ENCODE results near the gene LIPK. TPM values are rescaled to one million over a fixed set of nuclear protein-coding genes. Genes with fewer than 3 reads are reported as not detected.

LIPK gene
- not detected in 3 replicates for total RNA-seq (2021)
- not detected for Bru-seq, nascent RNA
- long read RNA-seq, experiment 1 = 0 reads
- long read RNA-seq, experiment 2 = 0 reads
- long read RNA-seq, experiment 3 = 0 reads

GRCh38 chr10:88705958-88706357, at the start of gene LIPK:
Gene LIPK, plus strand, starts transcription at chr10:88706249. Its CDS starts 18,295 bp downstream, at chr10:88724544.
- TF ChIP-seq NFATC4 (CRISPR knock-in tag; IDR thresholded peaks at IDR 0.05) (no peak), AFF4 (CRISPR knock-in tag; IDR thresholded peaks at IDR 0.05; ENCODE audit: borderline replicate concordance) (no peak), ZBTB43 (CRISPR knock-in tag; IDR thresholded peaks at IDR 0.05) (no peak), AR (CRISPR knock-in tag; IDR thresholded peaks at IDR 0.05) (no peak), FOXJ3 (CRISPR knock-in tag; IDR thresholded peaks at IDR 0.05; ENCODE audit: borderline replicate concordance) (no peak), HMGXB4 (CRISPR knock-in tag; IDR thresholded peaks at IDR 0.05) (no peak), ERG (CRISPR knock-in tag; IDR thresholded peaks at IDR 0.05) (no peak), PREB (CRISPR knock-in tag; IDR thresholded peaks at IDR 0.05; ENCODE audit: borderline replicate concordance) (no peak), ZNF512 (CRISPR knock-in tag; IDR thresholded peaks at IDR 0.05; ENCODE audit: borderline replicate concordance) (no peak), GTF2I (CRISPR knock-in tag; conservative IDR thresholded peaks at IDR 0.05) (no peak), PRDM15 (CRISPR knock-in tag; IDR thresholded peaks at IDR 0.05) (no peak), TP53 (CRISPR knock-in tag; IDR thresholded peaks at IDR 0.05) (no peak), NFE2L1 (CRISPR knock-in tag; IDR thresholded peaks at IDR 0.05) (no peak), HMGA2 (CRISPR knock-in tag; IDR thresholded peaks at IDR 0.05) (no peak)
- Mint-ChIP-seq H3K4me1 (peaks cover 33% of the 10 kb centered on the region), H3K4me3 (no peak within 1 kb of the TSS), H3K27me3 (ENCODE audit: low read depth) (peaks cover 92% of the 10 kb centered on the region), H3K27ac (no peak within 1 kb of the TSS), H3K36me3 (no peaks in the 10 kb centered on the region), H3K9me3 (no peaks in the 10 kb centered on the region)
- CTCF ChIA-PET = interaction anchor here (1.4 kb wide), 1 partner anchor 23 kb away, joined by 7 read pairs; no protein-coding TSS in a partner anchor
- DNase-seq (ENCODE audit: low spot score) (no peak), ATAC-seq (no peak)
- POLR2A ChIA-PET = no interaction called here
